ENCODE results near the gene INPP5A.

Gene INPP5A

DNA sequence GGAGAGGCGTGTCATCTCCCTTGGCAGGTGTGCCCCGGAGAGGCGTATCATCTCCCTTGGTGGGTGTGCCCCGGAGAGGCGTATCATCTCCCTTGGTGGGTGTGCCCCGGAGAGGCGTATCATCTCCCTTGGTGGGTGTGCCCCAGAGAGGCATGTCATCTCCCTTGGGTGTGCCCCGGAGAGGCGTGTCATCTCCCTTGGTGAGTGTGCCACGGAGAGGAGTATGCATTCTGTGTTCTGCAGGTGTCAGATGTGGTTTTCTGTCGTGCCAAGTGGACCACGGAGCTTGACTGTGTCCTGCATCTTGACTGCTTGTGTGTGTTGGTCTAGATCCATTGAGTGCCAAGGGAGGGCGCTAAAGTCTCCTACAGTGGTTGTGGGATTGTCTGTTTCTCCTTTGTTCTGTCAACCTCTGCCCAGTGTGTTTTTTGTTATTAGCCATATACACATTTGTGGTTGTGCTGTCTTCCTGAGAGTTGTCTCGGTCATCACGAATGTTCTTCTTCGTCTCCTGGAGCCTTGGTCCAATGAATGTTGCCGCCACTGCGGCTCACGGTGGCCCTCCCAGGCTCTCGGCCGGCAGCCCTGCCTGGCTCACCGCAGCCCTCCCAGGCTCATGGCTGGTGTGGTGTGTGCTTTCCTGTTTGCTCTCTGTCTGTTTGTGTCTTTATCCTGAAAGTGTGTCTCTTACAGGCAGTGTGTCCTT, 96.8 kb downstream of the INPP5A start:
- DNase-seq: no peak

DNA sequence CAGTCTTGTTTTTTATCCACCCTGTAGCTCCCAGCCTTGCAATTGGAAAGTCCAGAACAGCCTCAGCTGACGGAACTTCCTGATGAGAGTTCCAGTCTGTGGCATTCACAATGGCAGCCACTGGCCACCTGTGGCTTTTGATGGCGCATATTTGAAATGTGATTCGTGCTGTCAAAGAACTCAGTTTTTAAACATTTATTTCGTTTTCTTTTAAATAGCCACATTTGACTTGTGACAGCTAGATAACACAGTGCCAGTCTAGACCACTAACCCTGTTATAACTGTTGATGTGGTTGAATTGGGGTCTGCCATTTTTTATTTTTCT, 97.3 kb downstream of the INPP5A start:
- DNase-seq: no peak

- no peak for DNase-seq
These were observed 98.8 kb downstream of the INPP5A start for GRCh38 chr10:132636358-132636757.

DNA sequence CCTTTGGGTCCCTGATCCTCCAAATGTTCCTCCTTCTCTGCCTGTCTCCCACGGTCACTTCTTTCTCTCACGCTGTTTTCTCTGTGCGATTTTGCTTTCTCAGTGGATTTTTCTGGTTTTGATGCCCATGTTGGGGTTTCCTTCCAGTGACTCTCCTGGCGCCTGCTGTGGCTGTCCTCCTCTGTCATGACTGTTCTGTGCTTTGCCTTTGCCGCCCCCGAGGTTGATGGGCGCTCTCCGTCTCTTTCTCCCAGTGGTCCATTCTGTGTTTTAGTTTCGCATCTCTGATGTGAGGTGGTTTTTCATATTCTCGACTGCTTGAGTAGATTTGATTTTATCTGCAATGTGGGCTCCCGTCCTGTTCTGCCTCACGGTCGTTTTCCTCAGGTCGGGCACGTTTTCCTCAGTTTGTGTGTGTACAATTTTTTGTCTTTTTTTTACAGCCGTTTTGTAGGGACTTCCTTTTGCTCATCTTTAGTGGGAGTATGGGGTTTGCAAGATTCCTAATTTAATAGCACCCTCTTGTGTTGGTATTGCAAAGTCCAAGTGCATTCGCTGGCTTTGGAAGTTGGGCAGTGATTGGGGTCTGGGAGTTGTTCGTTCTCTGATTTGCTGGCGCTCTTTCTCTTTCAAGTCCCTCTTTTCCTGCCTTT, 100.0 kb downstream of the INPP5A start:
- DNase-seq: peak; percentile 57

DNA sequence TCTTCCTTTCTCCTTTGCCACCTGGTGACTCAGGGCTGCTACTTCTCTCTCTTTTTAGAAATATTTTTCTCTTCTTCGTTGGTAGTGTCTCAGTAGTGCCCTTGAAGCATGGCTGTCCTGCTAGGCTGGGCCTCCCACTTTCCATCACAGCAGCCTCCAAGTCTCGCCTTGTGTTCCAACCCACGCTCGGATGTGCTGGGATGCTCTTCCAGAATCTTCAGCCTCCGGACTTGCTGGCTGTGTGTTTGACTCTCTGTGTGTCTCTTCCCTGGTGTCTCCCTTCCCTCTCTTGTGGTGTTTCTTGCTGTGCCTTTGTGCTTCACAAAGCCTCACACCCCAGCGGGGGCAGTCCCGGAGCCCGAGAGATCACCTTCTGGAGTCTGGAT, 100.5 kb downstream of the INPP5A start:
- DNase-seq: no peak

DNA sequence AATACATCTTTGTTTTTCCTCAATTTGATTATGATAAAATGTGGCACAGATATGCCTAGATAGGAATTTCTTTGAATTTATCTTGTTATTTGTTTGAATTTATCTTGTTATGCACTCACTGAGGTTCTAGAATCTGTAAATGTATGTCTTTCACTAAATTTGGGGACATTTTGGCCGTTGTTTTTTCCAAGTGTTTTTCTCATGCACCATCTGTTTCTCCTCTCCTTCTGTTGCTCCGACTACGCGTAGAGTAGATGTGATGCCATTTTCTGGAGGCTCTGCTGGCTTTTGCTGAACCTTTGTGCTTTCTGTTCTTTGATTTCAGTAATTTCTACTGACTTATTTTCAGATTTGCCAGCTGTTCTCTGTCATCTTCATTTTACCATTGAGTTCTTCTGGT, 101.9 kb downstream of the INPP5A start:
- no peak for DNase-seq

DNA sequence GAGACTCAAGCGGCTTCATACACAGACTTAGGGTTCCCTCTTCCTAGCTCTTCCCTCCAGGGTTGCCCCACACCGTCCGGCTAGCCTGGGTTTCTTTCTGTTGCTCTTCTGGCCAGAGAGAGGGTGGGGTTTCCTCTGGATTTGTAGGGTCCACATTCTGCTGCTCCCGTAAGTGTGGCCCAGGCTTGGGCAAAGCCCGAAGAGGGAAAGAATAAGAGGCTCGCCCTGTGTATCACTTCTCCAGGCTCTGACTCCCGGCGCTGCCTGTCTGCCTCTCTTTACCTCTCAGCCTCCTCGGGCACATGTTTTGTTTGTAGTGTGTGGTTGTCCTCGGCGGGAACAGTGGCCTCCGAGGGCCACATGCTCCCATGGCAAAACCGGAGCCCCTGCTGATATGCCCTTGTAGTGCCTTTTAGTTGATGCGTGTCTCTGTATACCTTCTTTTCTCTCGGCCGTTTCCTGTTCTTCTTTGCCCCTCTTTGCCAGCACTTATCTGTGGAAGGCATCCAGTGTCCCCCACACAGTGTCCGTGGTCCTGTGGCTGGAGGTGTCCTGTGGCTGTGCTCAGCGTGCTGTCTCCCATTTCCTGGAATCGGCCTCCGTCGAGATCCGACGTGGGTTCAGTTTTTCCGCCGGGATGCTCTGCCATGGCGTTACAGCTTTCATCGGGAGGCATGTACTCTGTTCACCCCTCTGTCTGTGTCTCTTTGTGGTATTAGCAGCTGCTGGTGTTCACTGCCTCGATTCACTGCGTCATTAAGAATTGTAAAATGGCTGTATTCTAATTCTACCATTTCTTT, 102.9 kb downstream of the INPP5A start:
- no peak for DNase-seq

DNA sequence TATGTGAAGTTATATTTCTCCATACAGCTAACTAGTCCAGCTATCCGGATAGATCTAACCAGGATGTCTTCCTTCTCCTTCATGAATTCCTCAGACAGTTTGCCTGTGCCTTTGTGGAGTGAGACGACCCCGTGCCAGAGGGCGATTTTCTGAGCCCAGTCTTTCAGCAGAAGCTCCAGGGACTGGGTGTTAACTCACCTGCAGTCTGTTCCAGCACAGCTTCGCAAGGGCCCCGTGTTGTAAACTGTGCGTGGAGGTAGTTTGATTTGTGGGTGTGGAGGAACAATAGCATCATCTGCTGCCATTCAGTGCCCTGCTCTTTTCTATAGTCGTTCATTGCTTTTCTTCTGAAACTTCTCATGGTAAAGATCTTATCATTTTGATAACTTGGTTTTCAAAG, 103.8 kb downstream of the INPP5A start:
- DNase-seq: no peak

- no peak for DNase-seq
These were observed 104.6 kb downstream of the INPP5A start for GRCh38 chr10:132641966-132642731.

DNA sequence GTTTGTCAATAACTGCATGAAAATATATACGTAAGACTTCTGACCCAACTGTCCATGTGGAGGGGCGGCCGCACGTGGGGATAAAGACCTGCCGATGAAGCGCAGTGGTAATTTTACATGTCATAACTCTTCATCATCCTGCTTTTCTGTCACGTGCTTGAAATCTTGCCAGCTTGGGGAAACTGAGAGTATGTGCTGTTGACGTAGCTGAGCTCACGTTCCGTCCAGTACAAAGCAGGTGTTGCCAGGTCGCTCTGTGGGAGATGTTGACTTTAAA, 105.1 kb downstream of the INPP5A start:
- no peak for DNase-seq

- DNase-seq: no peak
These were observed 106.3 kb downstream of the INPP5A start for GRCh38 chr10:132643709-132644526.

- DNase-seq: no peak
These were observed 107.1 kb downstream of the INPP5A start for GRCh38 chr10:132644527-132645246.

GRCh38 chr10:132645247-132645530, 107.6 kb downstream of the INPP5A start:
- no peak for DNase-seq

DNA sequence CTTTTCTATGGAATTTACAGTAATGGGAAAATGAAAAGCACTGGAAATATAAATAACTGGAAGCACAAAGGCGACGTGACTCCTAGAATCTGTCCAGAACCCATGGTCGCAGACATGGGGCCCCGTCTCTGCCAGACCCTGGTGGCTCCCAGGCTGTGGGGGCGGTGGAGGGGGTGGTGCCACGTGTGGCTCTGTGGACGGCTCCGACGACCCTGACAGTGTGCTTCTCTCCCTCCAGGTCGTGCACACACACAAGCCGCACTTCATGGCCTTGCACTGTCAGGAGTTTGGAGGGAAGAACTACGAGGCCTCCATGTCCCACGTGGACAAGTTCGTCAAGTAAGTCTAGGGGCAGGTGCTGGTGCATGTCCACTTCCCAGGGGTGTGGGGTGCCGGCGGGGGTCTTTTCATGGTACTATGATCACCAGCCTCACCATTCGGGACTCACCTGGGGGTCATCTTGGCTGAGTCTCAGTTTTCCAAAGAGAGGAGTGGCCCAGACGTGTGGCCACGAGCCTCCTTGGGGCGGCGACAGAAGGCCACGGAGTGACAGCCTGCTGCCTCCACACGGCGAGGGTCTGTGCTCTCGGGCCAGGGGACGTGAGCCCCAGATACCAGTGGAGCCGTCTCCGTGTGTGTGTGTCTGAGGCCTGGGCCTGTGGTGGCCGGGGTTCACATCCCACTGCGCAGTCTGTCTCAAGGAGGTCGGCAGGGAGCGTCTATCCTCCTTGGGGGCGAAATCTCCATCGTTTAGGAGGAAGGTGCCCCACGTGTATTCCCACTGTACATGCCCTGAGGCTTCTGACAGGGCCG, 108.2 kb downstream of the INPP5A start:
- DNase-seq: no peak

GRCh38 chr10:132646443-132647097, 109.0 kb downstream of the INPP5A start:
- DNase-seq: no peak

GRCh38 chr10:132647424-132647823, 109.8 kb downstream of the INPP5A start:
- no peak for DNase-seq

- no peak for DNase-seq
These were observed 110.7 kb downstream of the INPP5A start for GRCh38 chr10:132648072-132648850.

GRCh38 chr10:132648851-132649528, 111.4 kb downstream of the INPP5A start:
- DNase-seq: no peak

DNA sequence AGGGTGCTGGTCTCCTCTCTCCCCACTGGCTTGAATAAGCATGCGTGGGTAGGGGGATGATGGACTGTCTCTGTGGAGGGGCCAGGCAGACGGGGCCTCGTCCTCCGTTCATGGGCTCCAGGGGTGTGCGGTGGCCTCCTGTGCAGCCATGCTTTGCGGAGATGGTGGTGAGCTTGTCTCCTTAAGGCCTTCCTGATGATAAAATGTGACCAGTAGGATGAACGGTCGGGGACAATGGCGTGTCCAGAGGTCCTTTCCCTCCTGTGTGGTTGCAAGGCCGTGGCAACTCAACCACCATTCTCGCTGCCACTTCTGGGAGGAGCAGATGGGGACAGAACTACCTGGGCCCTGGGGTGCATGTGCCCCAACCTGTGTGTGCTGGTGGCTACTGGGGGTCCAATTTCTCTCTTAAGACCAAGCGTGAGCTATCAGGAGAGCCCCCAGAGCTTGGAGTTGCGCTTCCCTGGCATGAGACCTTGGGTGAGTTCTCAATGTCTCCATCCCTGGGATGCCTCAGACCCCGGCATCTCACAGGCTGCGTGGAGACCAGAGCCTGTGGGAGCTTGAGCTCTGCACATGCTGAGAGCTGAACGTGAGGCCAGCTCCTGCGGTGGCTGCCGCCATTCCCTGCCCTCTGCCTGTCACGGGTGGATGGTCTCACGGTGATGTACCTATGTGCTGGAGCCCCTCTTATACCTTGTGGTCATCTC, 112.2 kb downstream of the INPP5A start:
- no peak for DNase-seq

Data from inflammatory macrophage treated with lipopolysaccharide for 4 hours (primary cell).